ENCODE measurements around the gene DNAJC1.

Gene DNAJC1

DNA sequence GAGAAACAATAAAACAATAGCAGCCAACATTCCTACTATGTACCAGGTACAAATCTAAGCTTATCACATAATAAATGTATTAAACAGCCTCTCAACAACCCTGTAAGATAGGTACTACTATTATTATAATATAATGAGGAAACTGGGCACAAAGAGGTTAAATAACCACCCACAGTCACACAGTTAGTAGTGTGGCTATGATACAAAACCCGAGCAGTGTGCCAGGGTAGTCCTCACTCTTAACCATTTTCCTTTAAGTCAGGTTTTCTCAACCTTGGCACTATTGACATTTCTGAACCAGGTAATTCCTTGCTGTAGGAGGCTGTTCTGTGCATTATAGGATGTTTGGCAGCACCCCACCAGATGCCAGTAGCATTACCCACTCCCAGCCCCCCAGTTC is 48.8 kb downstream of the DNAJC1 start:
- DNase-seq, result no peak

DNA sequence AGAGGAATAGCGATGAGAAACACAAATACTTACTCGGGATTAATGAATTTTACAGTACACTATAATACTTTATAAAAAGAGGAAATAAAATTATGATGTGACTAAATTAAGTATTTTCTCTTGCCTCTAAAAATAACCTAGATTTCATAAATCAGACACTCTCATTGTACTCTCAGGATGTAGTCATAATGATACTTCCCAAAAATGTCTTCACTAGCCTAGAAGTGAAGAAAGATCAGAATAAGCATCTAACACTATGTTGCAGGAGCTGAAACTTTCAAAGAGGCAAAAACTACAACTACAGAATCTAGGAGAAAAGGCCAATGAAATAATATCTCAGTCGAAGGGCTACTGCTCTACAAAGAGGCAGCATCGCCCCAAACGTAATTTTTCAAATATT is 49.4 kb downstream of the DNAJC1 start:
- no peak for DNase-seq

DNA sequence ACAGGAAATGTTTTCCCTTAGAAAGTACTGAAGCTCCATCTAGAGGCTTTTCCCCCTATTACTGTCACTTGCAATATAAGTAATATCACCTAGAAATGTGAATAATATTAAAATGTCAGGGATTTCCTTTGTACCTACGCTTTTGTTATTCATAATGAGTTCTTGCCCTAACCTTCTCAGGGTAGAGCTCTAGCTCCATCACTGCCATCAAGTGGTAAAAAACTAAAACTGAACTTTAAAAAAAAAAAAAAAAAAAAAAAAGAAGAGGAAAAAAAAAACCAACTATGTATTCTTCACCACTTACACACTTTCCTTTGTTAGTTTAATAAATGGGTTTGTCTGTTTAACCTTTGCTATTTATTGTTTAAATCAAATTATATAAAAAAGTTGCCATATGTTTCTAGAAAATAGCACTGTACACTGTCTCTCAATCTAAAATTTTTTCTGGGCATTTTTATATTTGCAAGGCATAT is 49.9 kb downstream of the DNAJC1 start:
- DNase-seq, result peak; percentile 53

DNA sequence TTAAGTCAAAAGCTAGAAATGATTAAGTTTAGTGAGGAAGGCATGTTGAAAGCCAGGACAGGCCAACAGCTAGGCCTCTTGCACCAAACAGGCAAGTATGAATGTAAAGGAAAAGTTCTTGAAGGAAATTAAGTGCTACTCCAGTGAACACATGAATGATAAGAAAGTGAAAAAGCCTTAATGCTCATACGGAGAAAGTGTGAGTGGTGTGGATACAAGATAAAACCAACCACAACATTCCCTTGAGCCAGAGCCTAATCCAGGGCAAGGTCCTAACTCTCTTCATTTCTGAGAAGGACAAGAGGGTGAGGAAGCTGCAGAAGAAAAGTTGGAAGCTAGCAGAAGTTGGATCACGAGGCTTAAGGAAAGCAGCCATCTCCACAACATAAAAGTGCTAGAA is 53.0 kb downstream of the DNAJC1 start:
- DNase-seq, result no peak

DNA sequence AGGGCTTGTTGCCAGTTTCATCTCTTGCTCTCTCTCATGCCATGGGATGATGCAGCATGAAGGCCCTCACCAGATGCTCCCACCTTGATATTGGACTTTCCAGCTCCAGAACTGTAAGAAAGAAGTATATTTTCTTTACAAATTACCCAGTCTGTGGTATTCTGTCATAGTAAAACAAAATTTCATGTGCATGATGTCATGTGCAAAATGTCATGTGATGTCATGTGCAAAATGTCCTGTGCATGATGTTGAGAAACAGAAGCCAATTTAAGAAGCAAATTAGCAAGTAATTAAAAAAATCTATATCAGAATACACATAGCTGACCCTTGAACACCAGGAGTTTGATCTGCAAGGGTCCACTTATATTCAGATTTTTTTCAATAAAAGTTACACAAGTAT is 56.6 kb downstream of the DNAJC1 start:
- DNase-seq, result no peak

DNA sequence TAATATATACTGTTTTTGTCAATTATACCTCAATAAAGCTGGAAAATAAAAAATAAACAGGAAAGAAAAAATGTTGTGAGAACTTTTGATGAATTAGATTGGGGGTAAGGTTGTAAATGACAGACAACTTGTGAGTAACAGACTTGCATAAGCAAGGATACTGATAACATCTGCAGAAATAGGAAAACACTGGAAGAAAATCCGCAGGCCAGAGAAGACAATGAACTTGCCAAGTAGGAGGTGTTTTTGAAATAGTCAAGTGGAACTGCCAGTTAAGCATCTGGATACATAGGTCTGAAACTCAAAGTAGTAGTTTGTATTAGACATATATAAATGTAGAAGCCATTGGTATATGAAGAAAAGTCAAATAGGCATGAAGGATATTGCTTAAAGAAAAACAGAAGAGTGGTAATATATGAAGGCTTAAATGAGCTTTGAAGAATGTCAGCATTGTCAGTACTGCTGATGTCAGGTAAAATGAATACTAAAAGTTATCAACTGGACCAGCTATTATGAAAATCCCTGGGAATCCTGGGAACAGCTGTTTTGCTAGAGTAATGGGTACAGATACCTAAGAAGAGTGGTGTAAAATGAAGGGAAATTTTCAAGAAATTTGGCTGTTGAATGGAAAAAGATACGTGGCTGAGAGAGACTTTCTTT is 58.7 kb downstream of the DNAJC1 start:
- no peak for DNase-seq

DNA sequence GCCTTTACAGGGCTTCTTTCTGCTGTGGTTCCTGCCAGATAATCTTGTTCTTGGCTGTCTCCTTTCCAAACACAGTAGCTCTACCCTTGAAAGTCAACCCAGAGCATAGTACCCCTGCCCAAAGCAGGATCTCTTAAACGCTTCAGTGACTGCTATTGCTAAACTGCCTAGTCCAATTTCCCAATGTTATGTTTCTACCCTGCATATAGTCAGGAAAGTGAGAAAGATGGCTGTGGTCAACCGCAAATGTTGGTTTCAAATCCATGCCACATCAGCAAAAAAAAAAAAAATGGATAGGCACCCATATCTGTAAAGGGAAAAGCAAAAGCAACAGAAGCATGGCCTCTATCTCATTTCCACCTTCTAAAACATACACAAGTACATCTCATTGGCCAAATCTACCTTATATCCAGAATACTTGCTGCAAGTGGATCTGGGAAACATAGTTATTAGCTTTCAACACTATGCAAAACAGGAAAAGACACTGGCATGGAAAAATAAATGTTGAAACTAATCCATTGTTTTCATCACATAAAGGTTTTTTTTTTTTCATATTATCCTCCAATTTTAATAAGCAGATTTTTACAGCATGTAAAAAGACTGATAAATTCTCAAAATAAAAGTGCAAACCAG is 59.8 kb downstream of the DNAJC1 start:
- no peak for DNase-seq

DNA sequence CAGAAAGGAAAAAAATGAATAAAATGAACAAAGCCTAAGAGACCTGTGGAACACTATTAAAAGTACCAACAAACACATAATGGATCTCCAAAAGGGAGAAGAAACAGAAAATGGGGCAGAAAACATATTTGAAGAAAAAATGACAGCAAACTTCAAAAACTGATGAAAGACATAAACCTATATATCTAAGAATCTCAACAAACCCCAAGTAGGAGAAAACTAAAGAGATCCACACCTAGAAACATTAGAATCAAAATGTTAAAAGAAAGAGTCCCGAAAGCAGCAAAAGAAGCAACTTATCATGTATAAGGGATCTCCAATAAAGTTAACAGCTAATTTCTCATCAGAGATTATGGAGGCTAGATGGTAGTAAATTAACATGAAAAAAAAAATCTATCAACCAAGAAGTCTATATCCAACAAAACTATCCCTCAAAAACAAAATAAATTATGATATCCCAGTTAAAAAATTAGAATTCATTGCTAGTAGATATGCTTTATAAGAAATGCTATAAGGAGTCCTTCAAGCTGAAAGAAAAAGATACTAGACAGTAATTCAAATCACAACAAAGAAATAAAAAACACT is 68.0 kb downstream of the DNAJC1 start:
- no peak for DNase-seq

DNA sequence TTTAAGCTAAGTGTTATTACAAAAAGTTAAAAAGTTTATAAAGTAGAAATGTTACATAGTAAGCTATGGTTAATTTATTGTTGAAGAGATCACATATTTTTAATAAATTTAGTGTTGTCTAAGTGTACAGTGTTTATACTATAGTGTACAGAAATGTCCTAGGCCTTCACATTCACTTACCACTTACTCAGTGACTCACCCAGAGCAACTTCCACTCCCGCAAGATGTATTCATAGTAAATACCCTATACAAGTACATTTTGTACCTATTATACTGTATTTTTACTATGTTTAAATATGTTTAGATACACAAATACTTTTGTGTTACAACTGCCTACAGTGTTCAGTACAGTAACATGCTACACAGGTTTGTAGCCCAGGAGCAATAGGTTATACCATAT is 69.2 kb downstream of the DNAJC1 start:
- peak; percentile 13 for DNase-seq

DNA sequence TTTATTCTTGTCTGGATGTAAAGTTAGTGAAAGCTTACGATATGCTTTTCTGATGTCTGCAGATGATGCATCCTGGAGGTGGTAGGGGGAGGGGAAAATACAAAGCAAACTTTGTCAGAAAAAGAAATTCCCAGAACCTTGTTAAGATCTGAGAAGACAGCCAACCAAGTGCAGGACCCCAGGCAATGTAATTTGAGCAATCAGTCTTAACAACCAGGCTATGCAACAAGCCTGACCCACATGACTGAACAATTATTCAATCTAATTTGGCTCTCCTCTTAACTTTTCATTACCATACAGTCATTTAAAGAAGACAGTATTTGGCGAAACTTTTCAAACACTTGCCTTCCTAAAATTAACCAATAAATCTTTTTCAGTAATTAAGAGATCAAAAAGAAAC is 74.5 kb downstream of the DNAJC1 start:
- DNase-seq, result no peak

DNA sequence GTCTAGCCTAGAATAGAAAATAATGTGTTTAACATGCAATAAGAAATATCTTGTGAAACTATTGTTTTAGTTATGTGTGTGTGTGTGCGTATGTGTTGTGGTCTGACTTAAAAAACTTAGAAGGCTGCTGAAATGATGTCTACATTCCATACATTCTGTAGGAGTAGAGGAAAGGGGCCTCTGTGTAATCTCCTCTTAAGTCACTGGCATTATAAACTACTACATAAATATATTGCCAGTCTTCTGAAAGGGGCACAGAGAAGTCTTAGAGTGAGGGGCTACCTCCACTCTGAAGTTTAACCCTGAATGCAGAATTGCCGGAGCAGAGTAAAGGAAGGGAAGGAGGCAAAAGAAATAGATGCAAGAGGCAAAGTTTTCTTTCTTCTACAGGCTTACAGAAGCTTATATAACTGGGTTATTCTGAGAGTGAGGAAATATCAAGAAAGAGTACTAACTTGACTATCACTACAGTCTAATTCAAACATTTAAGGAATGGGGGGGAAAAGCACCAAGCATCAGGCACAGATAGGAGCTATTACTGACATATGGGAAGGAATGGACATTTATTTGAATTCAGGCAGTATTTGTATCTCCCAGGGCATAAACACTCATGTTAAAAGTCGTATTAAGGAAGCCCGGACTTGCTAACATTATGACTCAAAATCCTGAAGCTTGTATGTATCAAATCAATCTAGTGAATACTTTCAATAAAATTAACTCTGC is 75.7 kb downstream of the DNAJC1 start:
- peak; percentile 86 for DNase-seq

DNA sequence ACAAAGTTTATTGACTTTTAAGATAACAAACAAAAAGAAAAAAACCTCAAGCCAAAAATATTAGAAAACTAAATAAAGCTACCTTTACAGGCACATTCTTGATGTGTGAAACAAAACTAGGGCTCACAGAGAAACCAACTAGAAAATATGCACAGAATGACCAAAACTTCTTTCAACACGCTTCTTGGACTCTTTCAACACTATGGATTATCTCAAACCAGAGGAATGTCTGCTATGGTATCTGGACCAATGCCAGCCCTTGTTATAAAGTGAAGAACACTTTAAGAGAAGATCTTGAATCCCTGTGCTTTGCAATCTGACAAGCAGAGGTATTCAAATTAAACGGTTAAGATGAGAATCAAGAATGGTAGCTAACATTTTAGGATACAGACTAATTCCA is 76.6 kb downstream of the DNAJC1 start:
- DNase-seq, result peak; percentile 97

DNA sequence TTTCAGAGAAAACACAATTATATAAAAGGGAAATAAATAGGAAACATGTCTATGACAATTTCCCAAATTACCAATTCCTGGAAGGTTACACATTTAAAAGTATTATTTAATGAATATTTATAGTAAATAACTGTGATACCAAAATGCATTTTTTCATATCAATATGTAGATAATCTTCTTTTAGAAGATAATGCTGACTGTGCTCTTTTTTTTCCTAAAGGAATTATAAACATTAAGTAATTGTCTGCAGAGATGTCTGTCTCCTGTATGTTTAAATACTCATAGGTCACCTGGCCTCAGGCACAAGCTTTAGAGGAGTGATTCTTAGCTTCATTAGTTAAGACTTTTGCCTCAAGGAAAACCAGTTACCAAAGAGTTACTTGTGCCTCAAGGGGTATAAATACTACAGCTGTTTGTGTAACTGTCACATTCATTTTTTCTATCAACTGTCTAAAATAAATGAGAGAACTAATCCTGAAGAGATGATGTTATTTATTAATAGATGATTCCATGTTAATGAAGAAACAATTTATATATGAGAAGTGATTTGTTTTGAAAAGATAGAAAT is 77.1 kb downstream of the DNAJC1 start:
- no peak for DNase-seq

DNA sequence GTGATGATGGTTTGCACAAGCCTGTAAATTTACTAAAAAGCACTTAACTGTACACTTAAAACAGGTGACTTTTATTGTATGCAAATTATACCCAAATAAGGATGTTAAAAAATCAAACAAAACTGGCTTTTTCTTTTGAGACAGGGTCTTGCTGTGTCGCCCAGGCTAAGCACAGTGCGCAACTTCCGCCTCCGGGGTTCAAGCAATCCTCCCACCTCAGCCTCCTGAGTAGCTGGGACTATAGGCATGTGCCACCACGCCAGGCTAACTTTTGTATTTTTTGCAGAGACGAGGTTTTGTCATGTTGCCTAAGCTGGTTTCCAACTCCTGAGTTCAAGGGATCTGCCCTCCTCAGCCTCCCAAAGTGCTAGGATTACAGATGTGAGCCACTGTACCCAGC is 77.7 kb downstream of the DNAJC1 start:
- no peak for DNase-seq

DNA sequence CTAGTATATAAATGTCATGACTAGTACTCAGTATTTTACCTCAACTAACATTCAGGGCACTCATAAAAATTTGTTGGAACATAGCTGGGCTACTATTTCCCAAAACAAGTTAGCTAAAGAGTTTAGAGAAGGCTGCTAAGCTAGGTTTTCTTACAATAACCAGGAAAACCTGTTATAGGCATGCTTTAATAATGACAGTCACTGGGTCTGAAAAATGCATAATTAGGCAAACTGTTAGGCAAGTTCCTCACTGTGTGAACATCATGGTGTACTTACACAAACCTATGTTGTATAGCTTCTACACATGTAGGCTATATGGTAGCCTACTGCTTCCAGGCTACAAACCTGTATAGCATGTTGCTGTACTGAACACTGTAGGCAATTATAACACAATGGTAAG is 79.0 kb downstream of the DNAJC1 start:
- no peak for DNase-seq

DNA sequence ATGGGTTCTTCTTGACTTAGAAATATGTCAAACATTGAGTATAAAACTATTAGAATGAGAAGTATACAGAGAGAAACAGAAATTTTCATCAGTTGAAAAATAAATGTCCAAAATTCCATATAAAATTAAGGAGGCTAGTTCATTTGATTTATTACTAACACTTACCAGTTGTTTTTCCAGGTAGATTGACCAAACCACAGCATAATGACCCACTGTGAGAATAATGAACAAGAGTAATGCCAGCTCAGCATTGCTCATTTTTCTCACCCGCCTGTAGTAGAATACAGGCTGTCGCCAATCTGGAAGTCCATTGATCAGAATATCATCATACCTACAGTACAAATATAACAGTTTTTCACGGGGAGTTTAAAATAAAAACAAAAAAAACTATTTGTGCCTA is 82.9 kb downstream of the DNAJC1 start:
- no peak for DNase-seq

DNA sequence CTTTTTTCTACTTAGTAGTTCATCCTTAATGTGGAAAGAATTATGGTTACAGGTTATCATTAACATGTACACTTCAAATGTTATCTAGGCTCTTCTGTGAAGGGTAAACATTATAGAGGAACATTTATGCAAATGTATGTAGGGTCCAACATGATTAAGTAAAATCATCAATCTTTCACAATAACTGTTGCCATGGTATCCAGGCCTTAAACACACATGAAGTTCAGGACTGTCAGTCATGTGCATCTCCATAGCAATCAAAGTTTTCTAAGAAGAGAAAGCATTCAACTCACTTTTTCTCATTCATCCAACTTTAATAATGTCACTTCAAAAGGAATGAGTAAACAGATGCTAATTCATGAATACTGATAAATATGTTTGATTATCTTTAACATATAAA is 83.6 kb downstream of the DNAJC1 start:
- no peak for DNase-seq

DNA sequence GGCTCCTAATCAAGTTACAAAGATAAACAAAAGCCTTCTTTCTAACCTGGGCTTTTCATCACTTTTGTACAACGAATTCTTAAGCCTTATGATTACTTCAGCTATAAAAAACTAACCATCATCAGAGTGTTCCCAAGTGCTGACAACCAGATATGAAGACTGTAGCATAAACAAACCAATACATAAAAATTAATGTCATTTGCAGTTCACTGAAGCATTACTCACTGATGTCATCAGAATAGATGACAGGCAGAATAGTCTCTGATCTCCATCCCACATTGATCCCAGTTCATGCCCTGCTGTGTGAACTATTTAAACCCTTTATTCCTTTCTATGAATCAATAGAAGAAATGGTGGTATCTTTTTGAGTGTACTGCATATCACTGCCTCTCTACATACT is 84.4 kb downstream of the DNAJC1 start:
- peak; percentile 11 for DNase-seq

DNA sequence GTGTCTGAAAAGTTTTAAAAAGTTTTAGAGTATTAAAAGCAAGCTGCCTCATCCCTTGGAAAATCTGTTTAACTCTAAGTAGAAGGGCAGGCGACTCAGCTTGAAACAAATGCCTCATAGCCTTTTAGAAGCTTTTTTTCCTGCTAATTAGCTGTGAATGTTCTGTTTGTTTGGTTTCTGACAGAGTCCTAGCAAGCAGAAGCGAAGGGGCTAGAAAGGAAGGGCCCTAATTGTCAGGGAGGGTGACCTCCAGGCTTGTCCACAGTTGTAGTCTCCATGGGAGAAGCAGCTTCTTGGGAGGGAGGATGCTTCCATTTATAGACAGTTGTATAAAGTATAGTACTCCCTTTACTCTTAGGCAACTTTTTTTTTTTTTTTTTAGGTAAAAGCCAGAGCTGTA is 90.9 kb downstream of the DNAJC1 start:
- DNase-seq, result no peak

DNA sequence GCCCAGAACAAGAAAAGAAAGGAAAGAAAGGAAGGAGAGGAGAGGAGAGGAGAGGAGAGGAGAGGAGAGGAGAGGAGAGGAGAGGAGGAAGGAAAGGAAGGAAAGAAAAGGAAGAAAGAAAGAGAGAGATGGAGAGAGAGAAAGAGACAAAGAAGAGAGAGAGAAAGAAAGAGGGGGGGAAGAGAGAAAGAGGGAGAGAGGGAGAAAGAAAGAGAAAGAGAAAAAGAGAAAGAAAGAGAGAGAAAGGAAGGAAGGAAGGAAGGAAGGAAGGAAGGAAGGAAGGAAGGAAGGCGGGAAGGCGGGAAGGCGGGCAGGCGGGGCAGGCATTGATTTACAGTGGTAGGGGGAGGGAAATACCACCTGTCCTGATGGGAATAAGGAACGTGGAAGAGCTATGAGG is 92.7 kb downstream of the DNAJC1 start:
- DNase-seq, result no peak

DNA sequence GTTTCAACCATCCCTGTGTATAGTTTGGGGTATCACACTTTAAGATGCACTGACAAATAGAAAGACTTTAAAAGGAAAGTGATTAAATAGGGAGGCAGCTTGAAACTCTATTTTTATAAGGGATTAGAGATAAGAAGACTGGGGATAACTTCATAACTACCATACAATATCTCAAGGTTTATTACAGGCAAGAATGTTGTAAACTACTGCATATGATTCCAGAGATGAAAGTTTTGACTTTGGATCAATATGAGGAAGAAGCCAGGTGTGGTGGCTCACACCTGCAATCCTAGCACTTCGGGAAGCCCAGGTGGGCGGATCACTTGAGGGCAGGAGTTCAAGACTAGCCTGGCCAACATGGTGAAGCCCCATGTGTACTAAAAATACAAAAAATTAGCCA is 96.1 kb downstream of the DNAJC1 start:
- no peak for DNase-seq

DNA sequence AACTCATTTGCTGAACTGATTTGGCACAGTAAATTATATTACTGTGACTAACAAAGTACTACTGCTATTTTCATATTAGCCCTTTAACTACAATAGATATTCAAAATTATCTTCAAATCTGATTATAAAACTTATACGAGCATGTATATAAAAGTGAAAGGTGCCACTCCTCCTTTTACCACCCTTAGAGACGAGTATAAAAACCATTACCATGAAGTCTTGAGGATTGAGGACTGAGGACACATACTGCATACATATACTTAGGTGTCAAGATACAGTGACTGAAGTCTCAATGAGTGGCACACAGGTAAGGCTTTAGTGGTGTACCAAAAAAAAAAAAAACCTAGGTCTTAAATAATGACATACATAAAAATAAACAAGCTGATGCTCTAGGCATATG is 98.6 kb downstream of the DNAJC1 start:
- DNase-seq, result no peak

DNA sequence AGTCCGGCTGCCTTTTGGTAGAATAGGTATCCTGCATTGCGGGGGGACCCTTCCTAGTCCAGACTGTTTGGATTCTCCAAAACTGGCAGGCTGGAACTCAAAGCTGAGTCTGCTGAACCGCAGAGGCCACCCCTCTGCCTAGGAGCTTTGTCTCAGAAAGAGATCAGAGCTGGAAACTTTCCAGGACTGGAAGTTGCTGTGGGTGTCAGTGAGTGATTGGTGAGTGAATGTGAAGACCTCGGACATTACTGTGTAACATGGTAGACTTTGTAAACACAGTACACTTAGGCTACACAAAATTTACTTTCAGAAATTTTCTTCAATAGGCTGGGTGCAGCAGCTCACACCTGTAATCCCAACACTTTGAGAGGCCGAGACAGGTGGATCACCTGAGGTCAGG is 103.8 kb downstream of the DNAJC1 start:
- DNase-seq, result no peak

All from fibroblast of skin of back (primary cell).